ENCODE results near the gene MRPL12.

- TF ChIP-seq CTCF (conservative IDR thresholded peaks at IDR 0.05) (no peak), ZFX (IDR thresholded peaks at IDR 0.05) (no peak)
Observed at GRCh38 chr17:81713004-81713555, 9.9 kb downstream of the MRPL12 start.

Measured in C4-2B (cell line).